ENCODE results near the gene MEGF11.

GRCh38 chr15:65869126-65869953 is 384.2 kb downstream of the MEGF11 start, which contains the start of gene RAB11A:
- TF ChIP-seq CTCF (IDR thresholded peaks at IDR 0.05; ENCODE audit: low read depth, low read length) (peak; percentile 33), EZH2phosphoT487 (IDR thresholded peaks at IDR 0.05; ENCODE audit: low read depth) (no peak)

All from OCI-LY3 (cell line).